BJ (cell line): ENCODE results near the gene WASL. TPM values are rescaled to one million over a fixed set of nuclear protein-coding genes. Genes with fewer than 3 reads are reported as not detected.

Source experiments
- CTCF ChIA-PET: fragments of 350-600 bp; formaldehyde crosslinking; extraction: SDS; loops from one replicate; lab custom pipeline; 2021; ENCODE audit warnings: antibody characterized with exemption, inconsistent platforms; lab: Yijun Ruan, JAX
- POLR2A ChIA-PET: fragments of 300-600 bp; sonication (Branson Sonifier 250); formaldehyde crosslinking; extraction: SDS; loops from one replicate; lab custom pipeline; 2021; ENCODE audit warnings: antibody characterized with exemption; lab: Charles Lee
- DNase-seq: peaks from one replicate; pipeline ENCODE4 v3.0.0-alpha.2; 2011; ENCODE audit warnings: low read depth
- H3K27me3 ChIP-seq: 2 replicates; pipeline ENCODE4 v1.6.0; 2011; ENCODE audit warnings: low read length; ENCODE audit not compliant: control insufficient read depth, insufficient read depth
- H3K36me3 ChIP-seq: 2 replicates; pipeline ENCODE4 v1.5.1; 2011; ENCODE audit warnings: low read length; ENCODE audit not compliant: control insufficient read depth, insufficient read depth
- H3K4me3 ChIP-seq: 2 replicates; pipeline ENCODE4 v1.5.1; 2011; ENCODE audit warnings: low read depth, mild to moderate bottlenecking, control low read depth, low read length
- CTCF ChIP-seq: IDR thresholded peaks from 2 replicates; pipeline ENCODE4 v1.5.1; 2011; ENCODE audit warnings: low read depth, mild to moderate bottlenecking, control low read depth, inconsistent platforms, low read length, moderate library complexity; ENCODE audit not compliant: insufficient read depth
- polyA plus RNA-seq: library from polyadenylated mRNA; depleted of rRNA; stranded (reverse); fragments of >200 nt; gene quantifications from 2 replicates; pipeline ENCODE4 v1.2.3, GENCODE V29; 2011

WASL gene
- polyA plus RNA-seq, 1 experiment, result 4.0 TPM

DNA sequence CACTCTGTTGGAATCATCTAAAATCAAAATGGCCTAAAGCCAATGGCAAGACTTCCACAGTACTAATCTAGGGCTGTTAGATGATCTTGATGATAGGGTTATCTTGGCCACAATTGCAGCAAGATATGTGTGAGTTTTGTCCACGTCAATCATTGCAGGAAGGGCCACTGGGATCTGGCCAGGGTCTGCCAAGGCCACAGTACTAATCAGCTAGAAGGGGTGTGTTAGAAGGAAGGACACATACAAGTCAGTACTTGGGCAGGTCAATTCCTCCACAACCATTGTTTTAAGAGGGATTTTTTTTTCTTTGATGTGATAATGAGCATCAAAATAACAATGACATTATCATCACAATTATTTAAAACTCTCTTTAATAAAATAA is 91.5 kb downstream of the WASL start:
- TF ChIP-seq CTCF, result no peak
- no peak for DNase-seq
- no peak overlapping the region for H3K4me3 ChIP-seq
- peaks cover 5% of the 10 kb centered on the region for H3K27me3 ChIP-seq
- ChIA-PET POLR2A (no interaction called here), CTCF (interaction anchor here (1.9 kb wide), 1 partner anchor 44 kb away, joined by 4 read pairs; no protein-coding TSS in a partner anchor)
- H3K36me3 ChIP-seq, result no peaks in the 10 kb centered on the region

GRCh38 chr7:123656544-123657303 is 92.1 kb downstream of the WASL start:
- ChIA-PET POLR2A (no interaction called here), CTCF (interaction anchor here (1.9 to 2.4 kb wide), 2 partner anchors 12 to 45 kb away, joined by 4 to 11 read pairs; no protein-coding TSS in a partner anchor)
- Histone ChIP-seq H3K27me3 (peaks cover 1% of the 10 kb centered on the region; the same call in 1 of the 2 replicates), H3K36me3 (no peaks in the 10 kb centered on the region), H3K4me3 (no peak overlapping the region)
- no peak for DNase-seq
- no peak for TF ChIP-seq CTCF

DNA sequence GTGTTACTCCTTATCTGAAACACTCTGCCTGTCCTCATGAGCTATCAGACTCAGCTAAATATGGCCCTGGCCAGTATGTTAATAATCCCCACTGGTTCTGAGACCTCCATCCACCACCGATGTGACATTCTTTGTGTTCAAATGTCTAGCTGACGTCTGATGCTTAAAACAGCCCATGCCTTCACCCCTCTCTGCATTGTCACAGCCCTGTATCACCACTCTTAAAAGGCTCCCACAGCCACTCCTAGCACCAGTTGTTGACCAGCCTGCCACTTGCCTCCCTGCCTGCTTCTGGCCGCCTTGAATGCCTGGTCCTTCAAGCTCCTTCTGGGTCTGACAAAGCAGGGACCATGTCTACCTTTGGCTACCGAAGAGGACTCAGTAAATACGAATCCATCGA is 93.2 kb downstream of the WASL start, which contains the start of gene LMOD2:
Gene LMOD2, plus strand, starts transcription at position 253 of the 400 bp plus-strand sequence. Its CDS starts 98 bp downstream, at position 351.
- peaks cover 1% of the 10 kb centered on the region; the same call in 1 of the 2 replicates for H3K27me3 ChIP-seq
- no peak for TF ChIP-seq CTCF
- POLR2A ChIA-PET, result no interaction called here
- CTCF ChIA-PET, result interaction anchor here (1.9 to 2.4 kb wide), 2 partner anchors 11 to 46 kb away, joined by 4 to 11 read pairs; no protein-coding TSS in a partner anchor
- H3K36me3 ChIP-seq, result no peaks in the 10 kb centered on the region
- DNase-seq, result no peak
- H3K4me3 ChIP-seq, result no peak within 1 kb of the TSS

GRCh38 chr7:123653162-123653561 is 95.6 kb downstream of the WASL start:
- DNase-seq, result no peak
- ChIA-PET POLR2A (no interaction called here), CTCF (interaction anchor here (0.6 to 1.6 kb wide), 2 partner anchors 17 to 70 kb away, joined by 4 to 5 read pairs; no protein-coding TSS in a partner anchor)
- Histone ChIP-seq H3K4me3 (no peak overlapping the region), H3K27me3 (no peaks in the 10 kb centered on the region; the same call in 1 of the 2 replicates), H3K36me3 (no peaks in the 10 kb centered on the region)
- no peak for TF ChIP-seq CTCF

DNA sequence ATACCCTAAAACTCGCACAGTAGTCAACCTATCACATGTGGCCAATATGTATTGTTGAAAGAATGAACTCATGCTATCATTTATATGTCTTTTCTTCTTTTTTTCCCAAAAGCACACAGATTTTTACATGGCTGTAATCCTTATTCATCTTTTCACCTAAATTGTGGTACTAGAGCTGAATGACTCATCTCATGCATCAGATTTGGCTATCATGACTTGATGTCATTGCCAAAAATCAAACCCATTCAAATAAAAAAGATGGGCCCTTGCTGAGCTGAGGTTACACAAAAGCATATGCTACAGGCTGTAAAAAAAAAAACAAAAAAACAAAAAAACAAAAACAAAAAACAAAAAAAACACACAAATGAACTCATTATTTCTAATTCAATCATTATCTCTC is 96.4 kb downstream of the WASL start:
- TF ChIP-seq CTCF, result no peak
- CTCF ChIA-PET, result interaction anchor here (1.6 kb wide), 1 partner anchor 16 kb away, joined by 4 read pairs; no protein-coding TSS in a partner anchor

More for the DNA sequence above, 96.4 kb downstream of the WASL start:
- H3K36me3 ChIP-seq, result no peaks in the 10 kb centered on the region
- no peak overlapping the region for H3K4me3 ChIP-seq
- POLR2A ChIA-PET, result no interaction called here
- DNase-seq, result no peak
- H3K27me3 ChIP-seq, result no peaks in the 10 kb centered on the region; the same call in 1 of the 2 replicates
